ENCODE data around the gene CCDC93. TPM values are rescaled to one million over a fixed set of nuclear protein-coding genes. Genes with fewer than 3 reads are reported as not detected.
A peak's percentile ranks its signal among the peaks of the same experiment; 100 is the strongest.

The CCDC93 gene
- total RNA-seq, 6 donors from 2014 or later, result 19.6 to 141 (median 38.8) TPM

DNA sequence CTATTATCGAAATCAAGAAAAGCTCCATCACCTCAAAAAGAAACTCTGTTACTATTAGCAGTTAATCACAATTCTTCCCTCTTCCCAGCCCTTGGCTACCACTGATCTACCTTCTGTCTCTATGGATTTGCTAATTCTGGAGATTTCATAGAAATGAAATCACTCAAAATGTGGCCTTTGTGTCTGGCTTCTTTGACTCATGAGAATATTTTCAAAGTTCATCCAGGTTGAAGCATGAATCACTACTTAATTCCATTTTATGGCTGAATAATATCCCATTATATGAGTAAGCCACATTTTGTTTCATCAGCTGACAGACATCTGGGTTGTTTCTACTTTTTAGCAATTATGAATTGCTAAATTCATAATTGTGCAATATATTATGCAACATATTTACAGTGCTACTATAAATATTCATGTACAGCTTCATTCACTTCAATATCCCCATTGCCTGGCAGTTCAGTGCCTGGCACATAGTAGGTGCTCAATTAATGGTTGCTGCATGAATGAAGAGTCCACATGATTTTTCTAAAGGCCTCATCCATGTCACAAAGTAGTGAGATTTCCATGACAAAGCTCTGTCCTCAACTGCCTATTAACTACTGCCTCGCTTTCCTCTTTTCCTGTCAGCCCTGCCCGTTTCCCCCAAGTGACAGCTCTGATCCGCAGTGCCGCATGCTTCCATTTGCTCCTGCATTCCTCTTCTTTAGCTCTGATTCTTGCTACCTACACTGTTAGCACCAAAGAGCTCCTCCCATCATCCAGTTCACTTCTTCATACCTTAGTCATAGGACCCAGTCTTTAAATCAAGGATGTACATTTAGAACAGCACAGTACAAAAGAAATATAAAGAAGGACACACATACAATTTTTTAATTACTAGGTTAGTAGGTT, 32.8 kb downstream of the CCDC93 start:
- H3K27me3 ChIP-seq, result no peaks in the 10 kb centered on the region
- peak; percentile 45 to 89 for ATAC-seq (ENCODE audit: low FRiP score in 2 of 2)
- no peak for TF ChIP-seq CTCF (IDR thresholded peaks at IDR 0.05)
- no peak for TF ChIP-seq POLR2A (IDR thresholded peaks at IDR 0.05)
- TF ChIP-seq EP300 (IDR thresholded peaks at IDR 0.05), result peak in 1 of 4 donors; percentile 6
- no peak for DNase-seq
- H3K4me3 ChIP-seq, result no peak overlapping the region
- WGBS, 2 donors, result 69 to 81% methylated on average over 5 of the region's 5 CpGs
- H3K9me3 ChIP-seq, result no peaks in the 10 kb centered on the region
- peaks cover 0 to 48% (median 28%) of the 10 kb centered on the region in 4 donors for H3K36me3 ChIP-seq
- H3K27ac ChIP-seq, result peak overlapping the region in 3 of 4 donors; percentile 3 to 22 (median 5)
- peaks cover 0 to 15% (median 4%) of the 10 kb centered on the region in 4 donors for H3K4me1 ChIP-seq

DNA sequence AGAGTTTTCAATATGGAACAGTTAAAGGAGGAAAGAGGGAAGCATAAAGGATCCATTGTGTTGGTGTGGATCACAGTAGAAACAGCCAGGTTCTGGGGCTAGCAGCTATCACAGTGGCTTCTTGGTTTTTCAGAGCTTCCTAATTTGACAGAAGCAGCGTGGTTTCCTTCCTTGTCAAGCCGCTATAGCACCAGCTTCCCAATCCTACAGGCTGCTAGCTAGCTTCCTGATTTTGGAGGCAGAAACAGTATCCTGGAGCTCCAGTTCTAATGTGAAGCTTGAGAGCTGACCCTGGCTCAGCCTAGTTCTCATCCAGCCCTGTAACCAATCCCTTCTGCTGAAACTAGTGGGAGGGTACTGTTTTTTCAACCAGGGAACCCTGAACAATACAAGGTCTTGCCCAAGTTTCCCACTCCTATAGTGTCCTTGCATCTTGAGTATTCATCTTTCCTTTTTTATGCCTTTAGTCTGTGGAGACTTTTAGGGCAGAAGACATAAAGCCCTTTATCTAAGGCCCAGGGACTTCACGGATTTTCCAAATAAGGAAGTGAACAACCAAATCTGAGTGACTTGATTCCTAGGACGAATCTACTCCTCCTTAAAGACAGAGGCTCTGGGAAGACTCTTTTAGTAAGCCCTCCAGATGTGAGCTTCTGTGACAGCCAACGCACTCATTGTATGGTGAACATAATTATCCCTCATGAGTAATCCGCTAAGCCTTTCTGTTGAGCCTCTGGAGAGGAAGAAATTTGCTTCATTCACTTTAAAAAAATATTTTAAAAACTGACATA, 33.8 kb downstream of the CCDC93 start:
- H3K9me3 ChIP-seq, result no peaks in the 10 kb centered on the region
- H3K4me1 ChIP-seq, result peaks cover 0 to 15% (median 4%) of the 10 kb centered on the region in 4 donors
- 71 to 86% methylated on average over 6 of the region's 6 CpGs for WGBS, 2 donors
- H3K4me3 ChIP-seq, result no peak overlapping the region
- DNase-seq (no peak), ATAC-seq (ENCODE audit: low FRiP score in 2 of 2) (peak in 1 of 2 donors; percentile 71)
- H3K27ac ChIP-seq, result peak overlapping the region in 3 of 4 donors; percentile 3 to 22 (median 5)
- H3K27me3 ChIP-seq, result no peaks in the 10 kb centered on the region
- no peak for TF ChIP-seq EP300 (IDR thresholded peaks at IDR 0.05)
- TF ChIP-seq POLR2AphosphoS5 (IDR thresholded peaks at IDR 0.05), result no peak
- TF ChIP-seq POLR2A (IDR thresholded peaks at IDR 0.05), result no peak
- TF ChIP-seq CTCF (IDR thresholded peaks at IDR 0.05), result no peak
- peaks cover 3 to 45% (median 30%) of the 10 kb centered on the region in 4 donors for H3K36me3 ChIP-seq

- ATAC-seq (ENCODE audit: low FRiP score in 2 of 2) (no peak), DNase-seq (no peak)
- H3K36me3 ChIP-seq, result peaks cover 17 to 57% (median 33%) of the 10 kb centered on the region in 4 donors
- no peaks in the 10 kb centered on the region for H3K9me3 ChIP-seq
- H3K27me3 ChIP-seq, result no peaks in the 10 kb centered on the region
- H3K27ac ChIP-seq, result no peak overlapping the region
- no peak for TF ChIP-seq POLR2AphosphoS5 (IDR thresholded peaks at IDR 0.05)
- no peak for TF ChIP-seq POLR2A (IDR thresholded peaks at IDR 0.05)
- TF ChIP-seq EP300 (IDR thresholded peaks at IDR 0.05), result no peak
- TF ChIP-seq CTCF (IDR thresholded peaks at IDR 0.05), result no peak
- H3K4me3 ChIP-seq, result no peak overlapping the region
- WGBS, 2 donors, result 96 to 97% methylated on average over 3 of the region's 3 CpGs
- H3K4me1 ChIP-seq, result peaks cover 0 to 15% (median 4%) of the 10 kb centered on the region in 4 donors
Measured at GRCh38 chr2:117977696-117978095, 36.2 kb downstream of the CCDC93 start.

- no peak for TF ChIP-seq CTCF (IDR thresholded peaks at IDR 0.05)
- no peak for TF ChIP-seq POLR2AphosphoS5 (IDR thresholded peaks at IDR 0.05)
- TF ChIP-seq POLR2A (IDR thresholded peaks at IDR 0.05), result no peak
- TF ChIP-seq EP300 (IDR thresholded peaks at IDR 0.05), result no peak
- 85 to 95% methylated on average over 3 of the region's 3 CpGs for WGBS, 2 donors
- Histone ChIP-seq H3K36me3 (peaks cover 19 to 68% (median 33%) of the 10 kb centered on the region in 4 donors), H3K27me3 (no peaks in the 10 kb centered on the region), H3K4me1 (peaks cover 0 to 15% (median 4%) of the 10 kb centered on the region in 4 donors), H3K9me3 (no peaks in the 10 kb centered on the region), H3K4me3 (no peak overlapping the region), H3K27ac (no peak overlapping the region)
- DNase-seq (no peak), ATAC-seq (ENCODE audit: low FRiP score in 2 of 2) (no peak)
Measured at GRCh38 chr2:117976581-117976980, 37.3 kb downstream of the CCDC93 start.
